Liver (tissue), 3 donors: Measurements from ENCODE around the gene ZSCAN10.

Experiments used
- EGR1 ChIP-seq, 2 donors: IDR thresholded peaks; 2 replicates each; pipeline ENCODE4 v1.6.1; 2016 to 2018; ENCODE audit warnings: antibody characterized with exemption in 2 of 2, low read depth in 2 of 2
- FOXA1 ChIP-seq: IDR thresholded peaks from 2 replicates; pipeline ENCODE4 v1.6.1; 2016; ENCODE audit warnings: antibody characterized with exemption
- GABPA ChIP-seq, 2 donors: IDR thresholded peaks in 1 of 2; conservative IDR thresholded peaks in 1 of 2; 2 replicates each; pipeline ENCODE4 v1.6.1; 2016; ENCODE audit warnings: antibody characterized with exemption in 2 of 2, mild to moderate bottlenecking in 1 of 2, moderate library complexity in 1 of 2
- HNF4A ChIP-seq, 2 donors: conservative IDR thresholded peaks; 2 replicates each; pipeline ENCODE4 v1.6.1; 2016; ENCODE audit warnings: antibody characterized with exemption in 2 of 2, mild to moderate bottlenecking in 2 of 2
- JUND ChIP-seq, 2 donors: IDR thresholded peaks; 2 replicates each; pipeline ENCODE4 v1.6.1; 2016; ENCODE audit warnings: antibody characterized with exemption in 2 of 2
- RAD21 ChIP-seq, 2 donors: IDR thresholded peaks; 2 replicates each; pipeline ENCODE4 v1.6.1; 2016; ENCODE audit warnings: antibody characterized with exemption in 2 of 2, mild to moderate bottlenecking in 2 of 2
- RXRA ChIP-seq, 2 donors: IDR thresholded peaks; 2 replicates each; pipeline ENCODE4 v1.6.1; 2017 to 2018; ENCODE audit warnings: antibody characterized with exemption in 2 of 2, mild to moderate bottlenecking in 1 of 2
- SP1 ChIP-seq: IDR thresholded peaks from 2 replicates; pipeline ENCODE4 v1.6.1; 2018; ENCODE audit warnings: antibody characterized with exemption, mild to moderate bottlenecking
- YY1 ChIP-seq: IDR thresholded peaks from 2 replicates; pipeline ENCODE4 v1.6.1; 2016; ENCODE audit warnings: antibody characterized with exemption, mild to moderate bottlenecking
- TF ChIP-seq, protein P1 (sequence below): fragments of 150-350 bp; IDR thresholded peaks from 2 replicates; pipeline ENCODE4 v1.5.1; 2017; ENCODE audit warnings: improper control_type of control experiment, low read depth, low read length; ENCODE audit not compliant: missing input control
- TF ChIP-seq, protein P2 (sequence below): IDR thresholded peaks from 2 replicates; pipeline ENCODE4 v1.6.1; 2016; ENCODE audit warnings: antibody characterized with exemption
- TF ChIP-seq, protein P3 (sequence below): IDR thresholded peaks from 2 replicates; pipeline ENCODE4 v1.6.1; 2016; ENCODE audit warnings: antibody characterized with exemption
- TF ChIP-seq, protein P4 (sequence below): IDR thresholded peaks from 2 replicates; pipeline ENCODE4 v1.6.1; 2016; ENCODE audit warnings: antibody characterized with exemption
- donor health status: healthy.
- donor health status: healthy.

DNA sequence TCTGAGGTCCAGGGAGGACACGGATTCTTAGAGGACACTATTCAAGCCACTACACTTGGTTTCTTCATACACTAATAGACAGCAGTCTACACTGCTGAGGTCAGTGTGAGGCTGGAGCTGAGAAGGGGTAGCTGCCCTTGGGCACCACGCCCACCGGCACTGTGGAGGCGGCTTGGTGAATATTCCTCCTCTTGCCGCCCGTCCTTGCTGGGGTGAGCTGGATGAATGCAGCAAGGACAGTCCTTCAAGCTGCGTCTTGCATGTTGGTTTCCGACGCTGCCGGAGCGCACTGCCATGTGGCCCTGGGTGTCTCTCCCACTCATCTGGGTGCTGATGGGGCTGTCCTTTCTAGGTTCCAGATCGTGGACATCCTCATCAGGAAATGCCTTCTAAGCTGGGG, 15.9 kb upstream of the ZSCAN10 start:
- TF ChIP-seq, protein P1, sequence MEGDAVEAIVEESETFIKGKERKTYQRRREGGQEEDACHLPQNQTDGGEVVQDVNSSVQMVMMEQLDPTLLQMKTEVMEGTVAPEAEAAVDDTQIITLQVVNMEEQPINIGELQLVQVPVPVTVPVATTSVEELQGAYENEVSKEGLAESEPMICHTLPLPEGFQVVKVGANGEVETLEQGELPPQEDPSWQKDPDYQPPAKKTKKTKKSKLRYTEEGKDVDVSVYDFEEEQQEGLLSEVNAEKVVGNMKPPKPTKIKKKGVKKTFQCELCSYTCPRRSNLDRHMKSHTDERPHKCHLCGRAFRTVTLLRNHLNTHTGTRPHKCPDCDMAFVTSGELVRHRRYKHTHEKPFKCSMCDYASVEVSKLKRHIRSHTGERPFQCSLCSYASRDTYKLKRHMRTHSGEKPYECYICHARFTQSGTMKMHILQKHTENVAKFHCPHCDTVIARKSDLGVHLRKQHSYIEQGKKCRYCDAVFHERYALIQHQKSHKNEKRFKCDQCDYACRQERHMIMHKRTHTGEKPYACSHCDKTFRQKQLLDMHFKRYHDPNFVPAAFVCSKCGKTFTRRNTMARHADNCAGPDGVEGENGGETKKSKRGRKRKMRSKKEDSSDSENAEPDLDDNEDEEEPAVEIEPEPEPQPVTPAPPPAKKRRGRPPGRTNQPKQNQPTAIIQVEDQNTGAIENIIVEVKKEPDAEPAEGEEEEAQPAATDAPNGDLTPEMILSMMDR: no peak
- no peak for TF ChIP-seq EGR1 (IDR thresholded peaks at IDR 0.05; ENCODE audit: low read depth in 2 of 2)
- TF ChIP-seq GABPA (IDR thresholded peaks at IDR 0.05 in 1 of 2, conservative IDR thresholded peaks at IDR 0.05 in 1 of 2): no peak
- TF ChIP-seq, protein P2, sequence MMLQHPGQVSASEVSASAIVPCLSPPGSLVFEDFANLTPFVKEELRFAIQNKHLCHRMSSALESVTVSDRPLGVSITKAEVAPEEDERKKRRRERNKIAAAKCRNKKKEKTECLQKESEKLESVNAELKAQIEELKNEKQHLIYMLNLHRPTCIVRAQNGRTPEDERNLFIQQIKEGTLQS: no peak
- TF ChIP-seq RXRA (IDR thresholded peaks at IDR 0.05): no peak
- TF ChIP-seq, protein P3, sequence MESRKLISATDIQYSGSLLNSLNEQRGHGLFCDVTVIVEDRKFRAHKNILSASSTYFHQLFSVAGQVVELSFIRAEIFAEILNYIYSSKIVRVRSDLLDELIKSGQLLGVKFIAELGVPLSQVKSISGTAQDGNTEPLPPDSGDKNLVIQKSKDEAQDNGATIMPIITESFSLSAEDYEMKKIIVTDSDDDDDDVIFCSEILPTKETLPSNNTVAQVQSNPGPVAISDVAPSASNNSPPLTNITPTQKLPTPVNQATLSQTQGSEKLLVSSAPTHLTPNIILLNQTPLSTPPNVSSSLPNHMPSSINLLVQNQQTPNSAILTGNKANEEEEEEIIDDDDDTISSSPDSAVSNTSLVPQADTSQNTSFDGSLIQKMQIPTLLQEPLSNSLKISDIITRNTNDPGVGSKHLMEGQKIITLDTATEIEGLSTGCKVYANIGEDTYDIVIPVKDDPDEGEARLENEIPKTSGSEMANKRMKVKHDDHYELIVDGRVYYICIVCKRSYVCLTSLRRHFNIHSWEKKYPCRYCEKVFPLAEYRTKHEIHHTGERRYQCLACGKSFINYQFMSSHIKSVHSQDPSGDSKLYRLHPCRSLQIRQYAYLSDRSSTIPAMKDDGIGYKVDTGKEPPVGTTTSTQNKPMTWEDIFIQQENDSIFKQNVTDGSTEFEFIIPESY: no peak
- no peak for TF ChIP-seq SP1
- TF ChIP-seq RAD21 (IDR thresholded peaks at IDR 0.05): no peak
- TF ChIP-seq FOXA1: no peak
- no peak for TF ChIP-seq YY1
- no peak for TF ChIP-seq JUND (IDR thresholded peaks at IDR 0.05)
- TF ChIP-seq, protein P4, sequence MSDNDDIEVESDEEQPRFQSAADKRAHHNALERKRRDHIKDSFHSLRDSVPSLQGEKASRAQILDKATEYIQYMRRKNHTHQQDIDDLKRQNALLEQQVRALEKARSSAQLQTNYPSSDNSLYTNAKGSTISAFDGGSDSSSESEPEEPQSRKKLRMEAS: no peak
- no peak for TF ChIP-seq HNF4A (conservative IDR thresholded peaks at IDR 0.05)
